ENCODE results near the gene PRR11.

The PRR11 gene

GRCh38 chr17:59230764-59231163 lies 75.2 kb downstream of the PRR11 start:
- no peaks in the 10 kb centered on the region for H3K9me3 ChIP-seq (ENCODE audit: control insufficient read depth, low read length)
- H3K27ac ChIP-seq (ENCODE audit: low read length, poor library complexity, severe bottlenecking), result no peak overlapping the region
- no peak overlapping the region for H3K4me2 ChIP-seq (ENCODE audit: low read length, poor library complexity, severe bottlenecking)
- H4K8ac ChIP-seq (ENCODE audit: low read length), result no peak overlapping the region
- no peak overlapping the region for H3K18ac ChIP-seq (ENCODE audit: low read depth in 1 of 2, low read length in 2 of 2)
- no peaks in the 10 kb centered on the region for H3K27me3 ChIP-seq (ENCODE audit: control insufficient read depth in 1 of 2, insufficient read depth in 1 of 2, low read length in 2 of 2)
- 91% methylated on average over 3 of the region's 3 CpGs for WGBS
- no peak overlapping the region for H3K23ac ChIP-seq (ENCODE audit: low read length in 2 of 2)
- no peak overlapping the region for H2AFZ ChIP-seq (ENCODE audit: low read depth, low read length)
- no peak overlapping the region for H2BK15ac ChIP-seq (ENCODE audit: low read depth, poor library complexity, severe bottlenecking)
- DNase-seq, result no peak
- no peaks in the 10 kb centered on the region for H3K36me3 ChIP-seq (ENCODE audit: control insufficient read depth in 1 of 2, insufficient read depth in 2 of 2, low read depth in 1 of 2, low read length in 2 of 2)
- no peak overlapping the region for H4K91ac ChIP-seq (ENCODE audit: low read length)
- no peak overlapping the region for H2BK5ac ChIP-seq (ENCODE audit: low read depth, low read length, poor library complexity, severe bottlenecking)
- no peak overlapping the region for H2AK5ac ChIP-seq (ENCODE audit: low read length, severe bottlenecking)
- H3K4ac ChIP-seq (ENCODE audit: low read depth in 1 of 2, low read length in 2 of 2), result no peak overlapping the region
- H3K4me1 ChIP-seq (ENCODE audit: control insufficient read depth, insufficient read depth, low read depth, low read length), result no peaks in the 10 kb centered on the region
- no peak overlapping the region for H2BK12ac ChIP-seq (ENCODE audit: low read length in 2 of 2)
- H2BK120ac ChIP-seq (ENCODE audit: low read depth, low read length), result no peak overlapping the region
- H3K4me3 ChIP-seq (ENCODE audit: insufficient read depth in 1 of 2, low read depth in 1 of 2, low read length in 2 of 2), result no peak overlapping the region
- no peak overlapping the region for H3K9ac ChIP-seq (ENCODE audit: low read length)
- H3K79me1 ChIP-seq (replicated peaks; ENCODE audit: low read length, poor library complexity, severe bottlenecking), result no peaks in the 10 kb centered on the region
- no peak overlapping the region for H3K14ac ChIP-seq (ENCODE audit: low read length in 2 of 2)

GRCh38 chr17:59234631-59235030 lies 79.1 kb downstream of the PRR11 start:
- H2AK5ac ChIP-seq (ENCODE audit: low read length, severe bottlenecking), result no peak overlapping the region
- H3K4me3 ChIP-seq (ENCODE audit: insufficient read depth in 1 of 2, low read depth in 1 of 2, low read length in 2 of 2), result no peak overlapping the region
- no peak for DNase-seq
- no peak overlapping the region for H2BK15ac ChIP-seq (ENCODE audit: low read depth, poor library complexity, severe bottlenecking)
- H3K9me3 ChIP-seq (ENCODE audit: control insufficient read depth, low read length), result no peaks in the 10 kb centered on the region
- H2AFZ ChIP-seq (ENCODE audit: low read depth, low read length), result no peak overlapping the region
- H2BK5ac ChIP-seq (ENCODE audit: low read depth, low read length, poor library complexity, severe bottlenecking), result no peak overlapping the region
- H3K4ac ChIP-seq (ENCODE audit: low read depth in 1 of 2, low read length in 2 of 2), result no peak overlapping the region
- no peak overlapping the region for H3K18ac ChIP-seq (ENCODE audit: low read depth in 1 of 2, low read length in 2 of 2)
- no peaks in the 10 kb centered on the region for H3K4me1 ChIP-seq (ENCODE audit: control insufficient read depth, insufficient read depth, low read depth, low read length)
- H3K36me3 ChIP-seq (ENCODE audit: control insufficient read depth in 1 of 2, insufficient read depth in 2 of 2, low read depth in 1 of 2, low read length in 2 of 2), result no peaks in the 10 kb centered on the region
- no peak overlapping the region for H2BK12ac ChIP-seq (ENCODE audit: low read length in 2 of 2)
- no peak overlapping the region for H3K23ac ChIP-seq (ENCODE audit: low read length in 2 of 2)
- H2BK120ac ChIP-seq (ENCODE audit: low read depth, low read length), result no peak overlapping the region
- H3K9ac ChIP-seq (ENCODE audit: low read length), result no peak overlapping the region
- H4K8ac ChIP-seq (ENCODE audit: low read length), result no peak overlapping the region
- H3K27me3 ChIP-seq (ENCODE audit: control insufficient read depth in 1 of 2, insufficient read depth in 1 of 2, low read length in 2 of 2), result no peaks in the 10 kb centered on the region
- no peak overlapping the region for H4K91ac ChIP-seq (ENCODE audit: low read length)
- H3K14ac ChIP-seq (ENCODE audit: low read length in 2 of 2), result no peak overlapping the region
- H3K4me2 ChIP-seq (ENCODE audit: low read length, poor library complexity, severe bottlenecking), result no peak overlapping the region
- H3K79me1 ChIP-seq (replicated peaks; ENCODE audit: low read length, poor library complexity, severe bottlenecking), result no peaks in the 10 kb centered on the region
- H3K27ac ChIP-seq (ENCODE audit: low read length, poor library complexity, severe bottlenecking), result no peak overlapping the region

GRCh38 chr17:59238906-59239305 lies 83.4 kb downstream of the PRR11 start:
- Histone ChIP-seq H3K4ac (ENCODE audit: low read depth in 1 of 2, low read length in 2 of 2) (no peak overlapping the region), H3K4me3 (ENCODE audit: insufficient read depth in 1 of 2, low read depth in 1 of 2, low read length in 2 of 2) (no peak overlapping the region), H3K9me3 (ENCODE audit: control insufficient read depth, low read length) (no peaks in the 10 kb centered on the region), H3K4me1 (ENCODE audit: control insufficient read depth, insufficient read depth, low read depth, low read length) (no peaks in the 10 kb centered on the region), H3K27me3 (ENCODE audit: control insufficient read depth in 1 of 2, insufficient read depth in 1 of 2, low read length in 2 of 2) (no peaks in the 10 kb centered on the region), H2BK5ac (ENCODE audit: low read depth, low read length, poor library complexity, severe bottlenecking) (no peak overlapping the region), H3K4me2 (ENCODE audit: low read length, poor library complexity, severe bottlenecking) (no peak overlapping the region), H4K91ac (ENCODE audit: low read length) (no peak overlapping the region), H3K18ac (ENCODE audit: low read depth in 1 of 2, low read length in 2 of 2) (no peak overlapping the region), H2AFZ (ENCODE audit: low read depth, low read length) (no peak overlapping the region), H3K23ac (ENCODE audit: low read length in 2 of 2) (no peak overlapping the region), H3K14ac (ENCODE audit: low read length in 2 of 2) (no peak overlapping the region), H2BK12ac (ENCODE audit: low read length in 2 of 2) (no peak overlapping the region), H3K79me1 (replicated peaks; ENCODE audit: low read length, poor library complexity, severe bottlenecking) (no peaks in the 10 kb centered on the region), H2BK15ac (ENCODE audit: low read depth, poor library complexity, severe bottlenecking) (no peak overlapping the region), H2AK5ac (ENCODE audit: low read length, severe bottlenecking) (no peak overlapping the region), H3K36me3 (ENCODE audit: control insufficient read depth in 1 of 2, insufficient read depth in 2 of 2, low read depth in 1 of 2, low read length in 2 of 2) (no peaks in the 10 kb centered on the region), H4K8ac (ENCODE audit: low read length) (no peak overlapping the region), H3K27ac (ENCODE audit: low read length, poor library complexity, severe bottlenecking) (no peak overlapping the region), H2BK120ac (ENCODE audit: low read depth, low read length) (no peak overlapping the region), H3K9ac (ENCODE audit: low read length) (no peak overlapping the region)
- WGBS, result 93% methylated on average over 2 of the region's 2 CpGs
- no peak for DNase-seq

GRCh38 chr17:59244081-59244480 lies 88.5 kb downstream of the PRR11 start:
- no peak overlapping the region for H4K91ac ChIP-seq (ENCODE audit: low read length)
- no peak overlapping the region for H2BK12ac ChIP-seq (ENCODE audit: low read length in 2 of 2)
- no peaks in the 10 kb centered on the region for H3K36me3 ChIP-seq (ENCODE audit: control insufficient read depth in 1 of 2, insufficient read depth in 2 of 2, low read depth in 1 of 2, low read length in 2 of 2)
- H3K4me3 ChIP-seq (ENCODE audit: insufficient read depth in 1 of 2, low read depth in 1 of 2, low read length in 2 of 2), result no peak overlapping the region
- WGBS, result 95% methylated on average over 6 of the region's 6 CpGs
- no peak overlapping the region for H3K18ac ChIP-seq (ENCODE audit: low read depth in 1 of 2, low read length in 2 of 2)
- H3K9ac ChIP-seq (ENCODE audit: low read length), result no peak overlapping the region
- DNase-seq, result no peak
- H3K4me1 ChIP-seq (ENCODE audit: control insufficient read depth, insufficient read depth, low read depth, low read length), result no peaks in the 10 kb centered on the region
- H3K23ac ChIP-seq (ENCODE audit: low read length in 2 of 2), result no peak overlapping the region
- H3K27me3 ChIP-seq (ENCODE audit: control insufficient read depth in 1 of 2, insufficient read depth in 1 of 2, low read length in 2 of 2), result no peaks in the 10 kb centered on the region
- no peak overlapping the region for H2AK5ac ChIP-seq (ENCODE audit: low read length, severe bottlenecking)
- H3K4me2 ChIP-seq (ENCODE audit: low read length, poor library complexity, severe bottlenecking), result no peak overlapping the region
- H2BK15ac ChIP-seq (ENCODE audit: low read depth, poor library complexity, severe bottlenecking), result no peak overlapping the region
- no peak overlapping the region for H3K27ac ChIP-seq (ENCODE audit: low read length, poor library complexity, severe bottlenecking)
- H2BK120ac ChIP-seq (ENCODE audit: low read depth, low read length), result no peak overlapping the region
- H2AFZ ChIP-seq (ENCODE audit: low read depth, low read length), result no peak overlapping the region
- no peak overlapping the region for H2BK5ac ChIP-seq (ENCODE audit: low read depth, low read length, poor library complexity, severe bottlenecking)
- no peaks in the 10 kb centered on the region for H3K9me3 ChIP-seq (ENCODE audit: control insufficient read depth, low read length)
- H3K14ac ChIP-seq (ENCODE audit: low read length in 2 of 2), result no peak overlapping the region
- no peaks in the 10 kb centered on the region for H3K79me1 ChIP-seq (replicated peaks; ENCODE audit: low read length, poor library complexity, severe bottlenecking)
- H3K4ac ChIP-seq (ENCODE audit: low read depth in 1 of 2, low read length in 2 of 2), result no peak overlapping the region
- H4K8ac ChIP-seq (ENCODE audit: low read length), result no peak overlapping the region

All from mesenchymal stem cell (in vitro differentiated cells and primary cell).